GM18507 (cell line): ENCODE data around the gene CCR8.

Source experiments
- DNase-seq: peaks from one replicate; pipeline ENCODE4 v3.0.0; 2011; ENCODE audit warnings: low read depth; ENCODE audit not compliant: insufficient read length; ENCODE audit errors: extremely low spot score
- FAIRE-seq: peaks from 2 replicates; lab custom pipeline; 2011; peaks lifted over from hg19 to GRCh38; lab: Jason Lieb, UNC

The CCR8 gene

GRCh38 chr3:39329493-39329892 is at the start of gene CCR8:
Gene CCR8, plus strand, starts transcription at chr3:39329709. Its CDS starts 2,623 bp downstream, at chr3:39332332.
- FAIRE-seq (peak; percentile 48), DNase-seq (no peak)

GRCh38 chr3:39279745-39280517 is 49.6 kb upstream of the CCR8 start, which contains the start of gene CX3CR1:
Gene CX3CR1, minus strand, starts transcription at chr3:39280036. Its CDS starts 13,527 bp downstream, at chr3:39266509.
- FAIRE-seq (no peak), DNase-seq (no peak)

DNA sequence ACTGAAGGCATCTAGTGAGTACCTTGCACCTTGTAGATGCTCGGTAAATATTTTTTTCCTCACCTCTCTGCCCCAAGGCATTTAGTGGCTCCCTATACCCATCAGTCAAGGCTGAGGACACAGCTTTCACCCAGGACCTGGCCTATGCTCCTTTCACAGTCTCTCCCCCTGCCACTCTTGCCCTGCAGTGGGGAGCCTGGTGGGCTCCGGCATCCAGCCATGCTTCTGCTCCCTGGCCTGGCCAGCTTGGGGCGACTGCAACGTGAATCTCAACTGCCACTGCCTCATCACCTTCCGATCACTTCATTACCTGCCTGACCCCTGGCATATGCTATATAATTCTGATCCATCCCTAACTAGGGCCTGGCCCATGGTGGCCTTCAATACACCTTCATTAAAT is 48.9 kb upstream of the CCR8 start:
- no peak for DNase-seq
- no peak for FAIRE-seq

GRCh38 chr3:39281533-39281932 is 48.0 kb upstream of the CCR8 start:
- DNase-seq (no peak), FAIRE-seq (peak; percentile 31)

DNA sequence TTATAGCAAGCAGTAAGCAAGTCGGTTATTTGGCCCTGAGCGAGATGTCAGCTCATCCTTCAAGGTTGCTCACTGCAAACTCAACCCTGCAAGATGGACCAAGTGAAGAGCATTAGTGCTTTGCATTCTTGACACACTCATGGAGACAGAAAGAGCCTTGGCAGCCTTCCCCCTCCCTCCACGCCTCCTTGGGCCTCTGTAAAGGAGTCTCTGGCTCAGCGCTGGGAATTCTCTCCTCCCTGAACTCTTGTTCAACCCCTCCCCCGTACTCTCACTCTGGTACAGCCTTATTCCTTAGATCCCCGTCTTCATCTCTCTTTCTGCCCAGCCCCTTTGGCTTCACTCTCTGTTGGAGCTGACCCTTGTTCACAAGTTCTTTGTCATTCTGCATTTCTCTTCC is 47.5 kb upstream of the CCR8 start:
- FAIRE-seq, result no peak
- no peak for DNase-seq

- no peak for DNase-seq
- no peak for FAIRE-seq
Measured at GRCh38 chr3:39284457-39284881, 45.0 kb upstream of the CCR8 start.

DNA sequence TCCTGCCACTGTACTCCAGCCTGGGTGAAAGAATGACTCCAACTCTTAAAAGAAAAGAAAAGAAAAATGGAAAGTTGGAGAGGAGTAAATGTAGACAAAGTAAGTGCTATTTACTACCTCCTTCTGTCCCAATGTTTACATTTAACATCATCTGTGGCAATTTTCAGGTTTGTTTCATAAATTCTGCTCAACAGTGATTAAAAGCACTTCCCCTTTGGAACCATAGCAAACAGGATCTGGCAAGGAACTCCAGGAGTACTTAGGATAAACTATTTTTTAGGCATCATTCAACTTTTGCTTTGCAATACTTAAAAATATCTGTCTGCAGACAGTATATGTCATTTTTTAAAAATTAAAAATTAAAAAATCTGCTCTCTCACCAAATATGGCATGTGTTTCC is 44.2 kb upstream of the CCR8 start:
- DNase-seq, result no peak
- FAIRE-seq, result no peak

DNA sequence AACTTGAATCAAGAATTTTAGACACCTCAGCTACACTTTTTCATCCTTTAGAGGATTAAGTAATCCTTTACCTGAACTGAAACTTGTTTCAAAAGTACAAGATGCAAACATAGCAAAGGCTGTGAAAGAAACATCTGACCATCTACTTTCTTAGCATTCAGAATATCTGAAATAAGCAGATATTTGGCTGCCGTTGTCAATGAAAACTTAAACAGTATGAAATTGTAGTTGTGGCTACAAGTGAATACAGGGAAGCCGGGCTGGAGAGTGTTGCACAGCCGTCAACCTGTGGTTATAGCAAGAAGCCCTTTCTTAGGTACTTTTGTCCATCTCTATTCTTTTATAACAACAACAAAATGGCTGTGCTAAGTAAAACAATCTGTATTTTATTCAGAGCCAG is 42.7 kb upstream of the CCR8 start:
- FAIRE-seq (no peak), DNase-seq (no peak)

GRCh38 chr3:39287216-39288164 is 42.0 kb upstream of the CCR8 start:
- DNase-seq (no peak), FAIRE-seq (no peak)

DNA sequence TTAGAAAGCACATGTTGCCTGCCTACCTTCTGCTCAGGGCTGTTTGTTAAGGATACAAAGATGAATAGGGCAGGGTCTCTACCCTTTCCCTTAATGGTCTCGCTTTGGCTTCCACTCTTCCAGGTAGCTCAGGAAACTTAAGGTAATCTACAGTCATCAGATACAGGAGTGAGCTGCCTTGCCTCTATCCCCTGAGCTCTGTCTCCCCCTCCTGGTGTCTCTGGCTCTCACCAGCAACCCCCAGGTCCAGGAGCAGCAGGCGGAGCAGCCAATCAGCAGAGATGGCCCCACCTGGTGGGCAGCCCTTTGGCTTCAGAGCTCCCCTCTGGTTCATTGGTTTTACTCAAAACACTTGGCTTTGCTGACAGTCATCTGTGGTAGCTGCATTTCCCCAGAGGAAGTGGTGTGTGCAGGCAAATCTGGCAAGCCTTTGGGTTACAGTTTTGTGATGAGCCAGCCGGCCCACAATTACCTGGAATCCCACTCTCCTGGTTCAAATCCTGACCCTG is 41.2 kb upstream of the CCR8 start:
- FAIRE-seq (peak; percentile 97), DNase-seq (peak; percentile 92)

DNA sequence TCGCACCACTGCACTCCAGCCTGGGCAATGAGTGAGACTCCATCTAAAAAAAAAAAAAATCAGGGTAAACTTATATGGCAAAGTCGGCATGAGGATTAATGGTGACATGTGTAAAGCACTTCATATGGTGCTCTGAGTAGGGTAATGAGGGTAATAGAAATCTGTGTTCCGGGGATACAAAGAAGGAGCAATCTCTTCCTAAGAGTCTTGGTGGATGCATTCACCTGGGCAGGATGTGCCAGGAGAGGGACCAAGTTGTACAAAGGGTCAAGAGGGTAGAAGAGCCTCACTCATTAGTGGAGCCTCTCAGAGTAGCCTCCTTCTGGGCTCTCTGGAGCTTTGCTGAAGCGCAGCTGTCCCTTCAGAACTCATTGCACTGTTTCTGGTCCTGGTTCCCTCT is 40.4 kb upstream of the CCR8 start:
- no peak for DNase-seq
- no peak for FAIRE-seq

GRCh38 chr3:39290255-39290654 is 39.3 kb upstream of the CCR8 start:
- DNase-seq (no peak), FAIRE-seq (peak; percentile 61)

GRCh38 chr3:39291903-39292329 is 37.6 kb upstream of the CCR8 start:
- no peak for DNase-seq
- FAIRE-seq, result peak; percentile 80

GRCh38 chr3:39292961-39293360 is 36.5 kb upstream of the CCR8 start:
- FAIRE-seq, result no peak

GRCh38 chr3:39294446-39295183 is 34.9 kb upstream of the CCR8 start:
- DNase-seq (no peak), FAIRE-seq (no peak)

More at GRCh38 chr3:39292961-39293360, 36.5 kb upstream of the CCR8 start:
- no peak for DNase-seq

- FAIRE-seq, result peak; percentile 92
- DNase-seq, result no peak
Measured at GRCh38 chr3:39295184-39295775, 34.2 kb upstream of the CCR8 start.

- no peak for DNase-seq
- FAIRE-seq, result peak; percentile 59
Measured at GRCh38 chr3:39296197-39297077, 33.1 kb upstream of the CCR8 start.

GRCh38 chr3:39299279-39299678 is 30.2 kb upstream of the CCR8 start:
- DNase-seq (no peak), FAIRE-seq (no peak)
